ENCODE measurements around the gene C19orf38. TPM values are rescaled to one million over a fixed set of nuclear protein-coding genes. Genes with fewer than 3 reads are reported as not detected.

The C19orf38 gene
- total and polyA plus RNA-seq, 4 donors = 4.2 to 48.7 (median 8.3) TPM

DNA sequence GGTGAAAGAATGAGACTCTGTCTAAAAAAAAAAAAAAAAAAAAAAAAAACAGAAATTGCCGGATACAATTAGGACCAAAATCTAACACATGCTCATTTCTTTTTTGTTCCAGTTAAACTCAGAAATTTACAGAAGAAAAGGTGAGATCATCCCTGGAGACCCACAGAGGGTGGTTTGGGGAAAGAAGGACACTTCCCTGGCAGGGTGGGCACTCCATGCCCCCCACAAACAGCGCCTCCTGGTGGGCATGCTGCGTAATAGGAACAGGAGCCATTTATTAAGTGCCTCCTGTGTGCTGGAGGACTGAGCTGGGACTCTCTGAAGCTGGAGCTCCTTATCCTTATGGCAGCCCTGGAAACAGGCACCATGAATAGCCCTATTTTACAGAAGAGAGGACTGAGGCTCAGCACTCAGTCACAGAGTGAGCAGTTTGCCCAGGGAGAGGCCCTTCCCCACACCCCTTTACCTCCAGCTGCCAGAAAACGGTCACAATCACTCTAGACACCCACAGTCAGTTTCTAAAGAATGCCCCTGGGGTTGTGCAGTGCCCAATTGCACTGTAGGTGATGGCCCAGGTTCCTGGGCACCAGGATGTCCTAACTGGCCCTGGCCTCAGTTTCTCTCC is 10.1 kb downstream of the C19orf38 start:
- H3K27ac ChIP-seq (ENCODE audit: low read depth in 1 of 2, low read length in 1 of 2) = no peak overlapping the region
- ATAC-seq (ENCODE audit: insufficient read depth, low FRiP score) = no peak
- H3K27me3 ChIP-seq (ENCODE audit: control insufficient read depth in 3 of 3, insufficient read depth in 3 of 3, low read length in 2 of 3) = no peaks in the 10 kb centered on the region
- WGBS, 2 donors = 56 to 68% methylated on average over 4 of the region's 4 CpGs
- no peak overlapping the region for H3K4me3 ChIP-seq
- H3K36me3 ChIP-seq (ENCODE audit: control insufficient read depth in 4 of 4, insufficient read depth in 4 of 4, low read length in 4 of 4) = no peaks in the 10 kb centered on the region
- no peak for DNase-seq
- TF ChIP-seq, protein P1, sequence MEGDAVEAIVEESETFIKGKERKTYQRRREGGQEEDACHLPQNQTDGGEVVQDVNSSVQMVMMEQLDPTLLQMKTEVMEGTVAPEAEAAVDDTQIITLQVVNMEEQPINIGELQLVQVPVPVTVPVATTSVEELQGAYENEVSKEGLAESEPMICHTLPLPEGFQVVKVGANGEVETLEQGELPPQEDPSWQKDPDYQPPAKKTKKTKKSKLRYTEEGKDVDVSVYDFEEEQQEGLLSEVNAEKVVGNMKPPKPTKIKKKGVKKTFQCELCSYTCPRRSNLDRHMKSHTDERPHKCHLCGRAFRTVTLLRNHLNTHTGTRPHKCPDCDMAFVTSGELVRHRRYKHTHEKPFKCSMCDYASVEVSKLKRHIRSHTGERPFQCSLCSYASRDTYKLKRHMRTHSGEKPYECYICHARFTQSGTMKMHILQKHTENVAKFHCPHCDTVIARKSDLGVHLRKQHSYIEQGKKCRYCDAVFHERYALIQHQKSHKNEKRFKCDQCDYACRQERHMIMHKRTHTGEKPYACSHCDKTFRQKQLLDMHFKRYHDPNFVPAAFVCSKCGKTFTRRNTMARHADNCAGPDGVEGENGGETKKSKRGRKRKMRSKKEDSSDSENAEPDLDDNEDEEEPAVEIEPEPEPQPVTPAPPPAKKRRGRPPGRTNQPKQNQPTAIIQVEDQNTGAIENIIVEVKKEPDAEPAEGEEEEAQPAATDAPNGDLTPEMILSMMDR (IDR thresholded peaks at IDR 0.05; ENCODE audit: control extremely low read depth, extremely low read depth) = no peak
- no peaks in the 10 kb centered on the region for H3K4me1 ChIP-seq (ENCODE audit: control insufficient read depth in 5 of 5, insufficient read depth in 5 of 5, low read length in 5 of 5)
- H3K9me3 ChIP-seq (ENCODE audit: control insufficient read depth in 4 of 4, insufficient read depth in 3 of 4, low read length in 3 of 4) = no peaks in the 10 kb centered on the region
- no peak overlapping the region for H3K9ac ChIP-seq (ENCODE audit: insufficient read depth in 1 of 2, low read length in 2 of 2)

DNA sequence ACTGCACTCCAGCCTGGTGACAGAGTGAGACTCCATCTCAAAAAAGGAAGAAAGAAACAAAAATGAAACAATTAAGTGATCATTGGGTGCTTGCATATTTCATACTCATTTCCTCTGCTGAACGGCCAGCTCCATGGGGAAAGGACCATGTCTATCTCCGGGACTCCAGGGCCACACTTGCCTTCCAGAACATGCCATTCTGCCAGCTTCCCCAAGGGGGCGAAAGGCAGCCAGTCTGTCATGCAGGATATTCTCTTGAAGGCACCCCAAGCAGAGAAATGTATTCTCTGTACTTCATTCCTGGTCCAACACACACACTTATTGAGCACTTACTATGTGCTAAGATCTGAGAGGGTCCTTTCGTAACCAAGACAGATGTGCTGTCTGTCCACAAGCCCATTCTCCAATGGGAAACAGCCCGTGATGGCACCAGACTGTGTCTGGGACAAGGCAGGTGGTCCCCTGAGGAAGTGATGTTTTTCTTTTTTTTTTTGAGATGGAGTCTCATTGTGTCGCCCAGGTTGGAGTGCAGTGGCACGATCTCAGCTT is 13.0 kb downstream of the C19orf38 start:
- TF ChIP-seq, protein P1 (IDR thresholded peaks at IDR 0.05; ENCODE audit: control extremely low read depth, extremely low read depth) = peak; percentile 2
- Histone ChIP-seq H3K9ac (ENCODE audit: insufficient read depth in 1 of 2, low read length in 2 of 2) (no peak overlapping the region), H3K27me3 (ENCODE audit: control insufficient read depth in 3 of 3, insufficient read depth in 3 of 3, low read length in 2 of 3) (no peaks in the 10 kb centered on the region), H3K4me3 (no peak overlapping the region), H3K27ac (ENCODE audit: low read depth in 1 of 2, low read length in 1 of 2) (no peak overlapping the region), H3K9me3 (ENCODE audit: control insufficient read depth in 4 of 4, insufficient read depth in 3 of 4, low read length in 3 of 4) (no peaks in the 10 kb centered on the region), H3K4me1 (ENCODE audit: control insufficient read depth in 5 of 5, insufficient read depth in 5 of 5, low read length in 5 of 5) (peaks cover 0 to 3% (median 0%) of the 10 kb centered on the region in 5 donors), H3K36me3 (ENCODE audit: control insufficient read depth in 4 of 4, insufficient read depth in 4 of 4, low read length in 4 of 4) (no peaks in the 10 kb centered on the region)
- ATAC-seq (ENCODE audit: insufficient read depth, low FRiP score) (no peak), DNase-seq (no peak)
- WGBS, 2 donors = 55 to 58% methylated on average over 7 of the region's 7 CpGs

DNA sequence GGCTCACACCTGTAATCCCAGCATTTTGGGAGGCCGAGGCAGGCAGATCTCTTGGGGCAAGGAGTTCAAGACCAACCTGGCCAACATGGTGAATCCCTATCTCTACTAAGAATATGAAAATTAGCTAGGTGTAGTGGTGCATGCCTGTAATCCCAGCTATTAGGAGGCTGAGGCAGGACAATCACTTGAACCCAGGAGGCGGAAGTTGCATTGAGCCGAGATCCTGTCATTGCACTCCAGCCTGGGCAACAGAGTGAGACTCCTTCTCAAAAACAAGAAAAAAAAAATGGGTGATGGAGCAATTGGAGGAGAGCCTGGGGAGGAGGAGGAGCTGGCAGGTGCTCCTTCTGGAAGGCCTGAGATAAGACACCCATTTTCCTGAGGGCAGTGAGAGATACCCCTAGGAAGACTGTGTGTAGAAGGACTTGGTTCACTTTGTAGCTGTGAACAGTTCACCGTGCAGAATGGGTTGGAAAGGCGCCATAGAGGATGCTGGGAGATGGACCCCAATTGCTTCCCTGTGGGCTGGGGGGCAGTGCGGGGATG is 14.4 kb downstream of the C19orf38 start:
- Histone ChIP-seq H3K27me3 (ENCODE audit: control insufficient read depth in 3 of 3, insufficient read depth in 3 of 3, low read length in 2 of 3) (no peaks in the 10 kb centered on the region), H3K9ac (ENCODE audit: insufficient read depth in 1 of 2, low read length in 2 of 2) (peak overlapping the region in 1 of 2 donors; percentile 23), H3K4me3 (no peak overlapping the region), H3K27ac (ENCODE audit: low read depth in 1 of 2, low read length in 1 of 2) (peak overlapping the region in 1 of 2 donors; percentile 61), H3K4me1 (ENCODE audit: control insufficient read depth in 5 of 5, insufficient read depth in 5 of 5, low read length in 5 of 5) (peaks cover 0 to 3% (median 0%) of the 10 kb centered on the region in 5 donors), H3K36me3 (ENCODE audit: control insufficient read depth in 4 of 4, insufficient read depth in 4 of 4, low read length in 4 of 4) (no peaks in the 10 kb centered on the region), H3K9me3 (ENCODE audit: control insufficient read depth in 4 of 4, insufficient read depth in 3 of 4, low read length in 3 of 4) (no peaks in the 10 kb centered on the region)
- 78 to 84% methylated on average over 6 of the region's 6 CpGs for WGBS, 2 donors
- TF ChIP-seq, protein P1 (IDR thresholded peaks at IDR 0.05; ENCODE audit: control extremely low read depth, extremely low read depth) = no peak
- ATAC-seq (ENCODE audit: insufficient read depth, low FRiP score) = no peak
- no peak for DNase-seq

Measured in lung (tissue), 12 donors.